C1 segment of cervical spinal cord (tissue), 14 donors: ENCODE data around the gene ACAP3.
"Not testable (repeated sequence)": the region's sequence is repeated elsewhere in the genome, so short reads cannot be mapped to it uniquely, and the experiment has no call there.

Experiments
- DNase-seq, 14 donors: peaks; one replicate each; lab custom pipeline; 2025; lab: John Stamatoyannopoulos, UW

Gene ACAP3

GRCh38 chr1:1331068-1331965, 23.6 kb upstream of the ACAP3 start, which contains the start of gene TAS1R3:
TAS1R3 (plus strand) TSS chr1:1331280; CDS start chr1:1331346, 66 bp downstream.
- no peak for DNase-seq

- DNase-seq = no peak
These were observed 22.8 kb upstream of the ACAP3 start for GRCh38 chr1:1330366-1331067.

- DNase-seq = no peak
These were observed 21.8 kb upstream of the ACAP3 start for GRCh38 chr1:1329304-1330210.

GRCh38 chr1:1328254-1328653, 20.5 kb upstream of the ACAP3 start:
- DNase-seq = no peak

- no peak for DNase-seq
These were observed 19.6 kb upstream of the ACAP3 start for GRCh38 chr1:1327291-1327690.

- no peak for DNase-seq
These were observed 18.4 kb upstream of the ACAP3 start for GRCh38 chr1:1326075-1326605.

- DNase-seq = no peak
These were observed 17.8 kb upstream of the ACAP3 start for GRCh38 chr1:1325288-1326074.

GRCh38 chr1:1324524-1325287, 17.0 kb upstream of the ACAP3 start, which contains the start of the genes CPTP and INTS11:
CPTP (plus strand) TSS chr1:1324802; CDS start chr1:1326911, 2,109 bp downstream.
INTS11 (minus strand) TSS chr1:1324660; CDS start chr1:1324608, 52 bp downstream.
- DNase-seq = peak; percentile 17 to 96 (median 84)

- DNase-seq = no peak
These were observed 16.4 kb upstream of the ACAP3 start for GRCh38 chr1:1324084-1324523.

- DNase-seq = no peak
These were observed 15.2 kb upstream of the ACAP3 start for GRCh38 chr1:1322952-1323351.

GRCh38 chr1:1322418-1322817, 14.7 kb upstream of the ACAP3 start:
- no peak for DNase-seq

- DNase-seq = no peak
These were observed 13.7 kb upstream of the ACAP3 start for GRCh38 chr1:1321477-1321876.

- DNase-seq = no peak
These were observed 13.1 kb upstream of the ACAP3 start for GRCh38 chr1:1320666-1321448.

- DNase-seq = no peak
These were observed 11.9 kb upstream of the ACAP3 start for GRCh38 chr1:1319646-1319941.

GRCh38 chr1:1318777-1319645, 11.3 kb upstream of the ACAP3 start:
- no peak for DNase-seq

GRCh38 chr1:1318131-1318652, 10.5 kb upstream of the ACAP3 start:
- DNase-seq = peak in 3 of 14 donors; percentile 7 to 52 (median 38)

- no peak for DNase-seq
These were observed 9.7 kb upstream of the ACAP3 start for GRCh38 chr1:1317420-1317819.

- DNase-seq = not testable (repeated sequence)
These were observed 8.5 kb upstream of the ACAP3 start for GRCh38 chr1:1316199-1316598.
